IPS-15b (cell line): ENCODE data around the gene ALPL.

Experiments used
- H3K27me3 ChIP-seq: one replicate; pipeline ENCODE4 v1.6.1; 2013; ENCODE audit warnings: low read length; ENCODE audit not compliant: control insufficient read depth, insufficient read depth
- H3K36me3 ChIP-seq: one replicate; pipeline ENCODE4 v1.6.1; 2013; ENCODE audit warnings: low read length; ENCODE audit not compliant: control insufficient read depth, insufficient read depth
- H3K4me1 ChIP-seq: one replicate; pipeline ENCODE4 v1.6.1; 2013; ENCODE audit warnings: mild to moderate bottlenecking, low read length; ENCODE audit not compliant: control insufficient read depth, insufficient read depth
- H3K4me3 ChIP-seq: one replicate; pipeline ENCODE4 v1.5.1; 2013; ENCODE audit warnings: low read depth, low read length
- H3K9ac ChIP-seq: one replicate; pipeline ENCODE4 v1.6.1; 2013; ENCODE audit warnings: low read depth, mild to moderate bottlenecking, low read length
- H3K9me3 ChIP-seq: one replicate; pipeline ENCODE4 v1.6.1; 2013; ENCODE audit warnings: mild to moderate bottlenecking, low read length; ENCODE audit not compliant: control insufficient read depth, insufficient read depth

ALPL gene

DNA sequence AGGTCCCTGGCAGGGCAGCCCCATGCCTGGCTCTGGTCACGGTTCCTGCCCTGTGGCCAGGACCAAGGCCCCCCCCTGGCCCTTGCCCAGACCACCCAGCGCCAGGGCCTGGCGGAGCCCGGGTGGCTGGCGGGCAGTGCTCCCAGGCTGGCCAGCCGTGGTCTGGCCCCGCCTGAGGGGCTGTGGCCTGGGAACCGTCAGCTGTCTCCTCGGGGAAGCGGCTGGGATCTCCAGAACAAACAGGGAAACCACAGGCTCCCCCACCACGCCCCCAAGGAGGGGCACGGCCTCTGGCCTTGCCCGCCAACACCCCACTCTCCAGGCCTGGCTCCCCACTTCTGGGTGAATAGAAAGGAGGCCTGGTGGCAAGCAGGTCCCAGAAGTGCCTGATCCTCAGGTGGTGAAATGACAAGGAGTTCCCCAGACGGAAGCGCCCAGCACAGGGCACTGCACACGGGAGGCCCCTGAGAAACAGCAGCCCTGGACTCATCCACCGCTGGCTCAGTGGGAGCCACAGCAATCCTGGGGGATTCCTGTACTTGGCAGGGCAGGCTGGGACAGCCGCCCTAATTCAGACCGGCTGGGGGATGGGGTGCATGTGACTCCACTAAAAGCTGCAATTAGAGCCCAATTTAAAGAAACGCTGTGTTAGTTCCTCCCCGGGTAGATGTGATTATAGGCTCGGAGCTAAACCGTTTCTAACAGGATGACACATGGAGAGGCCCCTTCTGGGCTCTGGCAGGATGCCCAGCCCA is 81.1 kb downstream of the ALPL start:
- H3K4me3 ChIP-seq, result no peak overlapping the region
- H3K36me3 ChIP-seq, result no peaks in the 10 kb centered on the region
- no peaks in the 10 kb centered on the region for H3K9me3 ChIP-seq
- peaks cover 4% of the 10 kb centered on the region for H3K4me1 ChIP-seq
- no peaks in the 10 kb centered on the region for H3K27me3 ChIP-seq
- H3K9ac ChIP-seq, result no peak overlapping the region

DNA sequence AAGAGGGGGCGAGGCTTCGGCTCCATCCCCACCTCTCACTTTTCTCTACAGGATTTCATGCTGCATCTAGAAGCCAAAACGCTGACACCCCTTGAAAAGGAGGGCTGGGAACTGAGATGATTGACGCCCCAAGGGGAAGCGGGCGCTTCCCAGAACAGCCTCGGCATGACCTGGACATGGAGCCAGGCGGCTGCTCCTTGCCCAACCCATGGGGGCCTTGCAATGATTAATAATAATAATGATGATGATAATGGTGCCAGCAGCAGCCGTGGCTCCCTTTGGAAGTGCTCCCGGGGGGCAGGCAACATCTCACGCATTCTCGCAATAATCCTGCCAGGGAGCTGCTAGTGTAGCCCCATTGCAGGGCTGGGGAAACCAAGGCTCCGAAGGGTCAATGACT is 81.7 kb downstream of the ALPL start:
- Histone ChIP-seq H3K27me3 (no peaks in the 10 kb centered on the region), H3K36me3 (no peaks in the 10 kb centered on the region), H3K4me3 (no peak overlapping the region), H3K9ac (no peak overlapping the region), H3K4me1 (peaks cover 4% of the 10 kb centered on the region), H3K9me3 (no peaks in the 10 kb centered on the region)

DNA sequence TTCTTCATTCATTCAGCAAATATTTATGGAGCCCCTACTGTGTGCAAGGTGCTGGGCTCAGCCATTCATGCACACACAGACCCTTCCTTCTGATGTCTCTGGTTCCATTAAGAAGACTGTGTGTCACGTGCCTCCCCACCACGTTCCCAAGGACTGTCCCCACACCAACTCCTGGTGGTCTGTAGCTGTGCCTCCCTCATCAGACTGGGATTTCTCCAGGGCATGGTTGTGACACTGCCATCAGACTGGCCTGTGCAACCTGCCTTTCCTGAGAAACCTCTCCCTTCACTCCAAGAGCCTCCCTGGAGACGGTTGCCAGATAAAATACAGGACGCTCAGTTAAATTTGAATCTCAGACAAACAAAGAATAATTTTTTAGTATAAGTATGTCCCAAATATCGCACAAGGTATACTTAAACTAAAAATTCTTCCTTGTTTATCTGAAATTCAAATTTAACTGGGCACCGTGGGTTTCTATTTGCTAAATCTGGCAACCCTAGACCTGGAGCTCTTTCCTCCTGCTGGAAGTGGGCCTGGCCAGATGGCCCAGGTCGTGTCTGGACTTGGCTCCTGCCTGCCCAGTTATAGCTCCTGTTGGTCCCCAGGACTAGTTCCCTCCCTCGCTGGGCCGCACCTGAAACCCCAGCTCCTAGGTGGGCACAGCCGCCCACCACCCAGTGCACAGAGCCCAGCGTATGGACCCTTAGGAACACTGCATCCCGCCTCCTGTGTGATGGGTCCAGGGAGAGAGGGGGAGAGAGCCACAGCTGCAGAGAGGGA is 83.1 kb downstream of the ALPL start:
- Histone ChIP-seq H3K27me3 (no peaks in the 10 kb centered on the region), H3K9me3 (no peaks in the 10 kb centered on the region), H3K4me1 (peaks cover 4% of the 10 kb centered on the region), H3K9ac (peak overlapping the region; percentile 37), H3K4me3 (no peak overlapping the region), H3K36me3 (no peaks in the 10 kb centered on the region)

DNA sequence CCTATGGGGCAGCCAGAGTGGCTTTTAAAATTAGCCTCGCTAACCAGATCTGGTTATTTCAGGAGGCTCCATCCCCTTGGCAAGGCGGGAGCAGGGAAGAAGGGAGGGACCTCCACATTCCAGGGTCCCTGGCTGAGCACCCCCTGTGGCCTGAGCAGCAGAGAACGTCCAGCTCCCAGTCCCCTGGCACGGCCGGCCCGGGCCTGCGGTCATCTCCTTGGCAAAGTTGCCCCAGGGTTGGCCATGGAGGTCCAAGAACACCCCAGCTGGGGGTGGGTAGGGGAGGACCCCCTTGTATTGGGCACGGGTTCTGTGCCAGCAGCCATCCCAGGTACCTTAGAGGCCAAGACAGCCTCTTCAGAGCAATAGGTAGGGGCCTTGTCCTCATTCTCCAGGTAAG is 84.0 kb downstream of the ALPL start:
- no peaks in the 10 kb centered on the region for H3K36me3 ChIP-seq
- H3K4me1 ChIP-seq, result peaks cover 4% of the 10 kb centered on the region
- no peaks in the 10 kb centered on the region for H3K9me3 ChIP-seq
- H3K9ac ChIP-seq, result no peak overlapping the region
- H3K27me3 ChIP-seq, result no peaks in the 10 kb centered on the region
- no peak overlapping the region for H3K4me3 ChIP-seq

DNA sequence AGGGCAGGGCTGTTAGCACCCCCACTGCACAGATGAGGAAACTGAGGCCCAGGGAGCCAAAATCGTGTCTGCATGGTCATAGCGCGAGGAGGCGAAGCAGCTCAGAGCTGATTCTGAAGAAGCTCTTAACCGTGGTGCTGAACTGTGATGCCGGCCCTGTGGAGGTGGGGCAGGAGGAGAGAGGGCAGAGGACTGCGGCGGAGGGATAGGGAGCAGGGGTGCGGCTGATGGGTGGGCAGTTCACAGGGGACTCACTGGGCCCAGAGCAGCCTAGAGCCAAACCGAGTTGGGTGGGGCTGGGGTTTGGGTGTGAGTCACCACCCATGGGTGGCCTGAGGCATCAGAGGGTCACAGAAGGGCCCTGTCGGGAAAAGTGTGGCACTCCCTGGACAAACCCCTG is 85.3 kb downstream of the ALPL start:
- Histone ChIP-seq H3K4me1 (peaks cover 4% of the 10 kb centered on the region), H3K9me3 (no peaks in the 10 kb centered on the region), H3K27me3 (no peaks in the 10 kb centered on the region), H3K36me3 (no peaks in the 10 kb centered on the region), H3K4me3 (no peak overlapping the region), H3K9ac (no peak overlapping the region)

DNA sequence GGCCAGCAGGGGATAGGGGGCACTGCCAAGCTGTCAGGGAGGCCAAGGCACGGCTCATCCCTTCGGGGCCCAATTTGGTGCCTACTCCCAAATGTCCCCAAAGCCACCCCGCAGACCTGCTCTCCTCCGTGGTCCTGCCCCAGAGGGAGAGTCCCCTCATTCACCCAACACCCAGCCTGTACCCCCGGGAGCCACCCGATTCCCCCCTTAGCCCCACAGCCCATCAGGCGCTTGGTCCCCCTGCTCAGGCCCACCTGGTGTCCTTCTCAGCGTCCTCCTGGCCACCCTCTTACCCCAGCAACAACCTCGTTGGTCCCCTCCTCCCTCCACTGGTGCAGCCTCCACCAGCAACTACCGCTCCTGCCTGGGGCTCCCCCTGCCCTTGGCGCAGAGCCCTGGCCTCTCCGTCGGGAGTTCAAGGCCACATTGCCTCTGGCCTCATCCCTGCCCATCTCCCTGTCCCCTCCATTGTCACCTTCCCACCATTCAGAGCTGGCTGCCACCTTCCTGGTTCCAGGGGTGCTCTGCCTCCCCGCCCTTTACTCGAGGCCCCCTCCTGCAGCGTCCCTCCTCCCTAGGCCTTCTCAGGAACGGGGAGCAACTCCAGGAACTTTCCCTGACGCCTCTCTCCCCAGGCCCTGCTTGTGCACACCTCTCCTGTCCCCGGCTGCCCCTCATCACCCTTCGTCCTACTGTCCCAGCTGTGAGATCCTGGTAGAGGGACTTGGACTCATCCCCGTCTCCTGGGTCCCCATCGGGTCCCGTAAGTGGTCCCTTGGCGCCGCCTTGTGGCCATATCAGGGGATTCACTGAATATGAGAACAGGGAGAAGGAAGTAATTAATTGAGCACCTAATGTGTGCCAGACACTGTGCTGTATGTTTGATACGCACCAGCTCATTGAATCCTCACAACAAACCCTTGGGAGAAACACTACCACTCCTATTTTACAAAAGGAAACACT is 86.0 kb downstream of the ALPL start:
- Histone ChIP-seq H3K4me1 (peaks cover 4% of the 10 kb centered on the region), H3K27me3 (no peaks in the 10 kb centered on the region), H3K9me3 (no peaks in the 10 kb centered on the region), H3K9ac (no peak overlapping the region), H3K36me3 (no peaks in the 10 kb centered on the region), H3K4me3 (no peak overlapping the region)

DNA sequence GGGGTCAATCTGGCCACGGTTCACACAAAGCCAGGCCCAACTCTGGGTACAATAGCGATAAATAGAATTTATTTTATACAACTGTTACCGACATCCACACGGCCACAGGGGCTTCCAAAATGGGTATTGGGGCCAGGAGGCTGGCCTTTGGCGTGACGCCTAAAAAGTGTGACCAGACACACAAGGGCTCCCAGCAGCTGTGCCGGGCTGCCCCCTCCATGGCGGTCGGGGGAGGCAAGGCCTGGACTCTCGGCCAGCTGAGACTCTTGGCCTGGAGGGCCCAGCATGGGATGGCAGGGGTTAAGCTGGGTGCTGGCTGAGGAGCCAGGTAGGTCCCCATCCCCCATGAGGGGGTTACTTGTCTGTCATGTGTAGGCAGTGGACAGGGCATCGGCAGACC is 87.0 kb downstream of the ALPL start:
- no peak overlapping the region for H3K4me3 ChIP-seq
- no peaks in the 10 kb centered on the region for H3K9me3 ChIP-seq
- H3K36me3 ChIP-seq, result no peaks in the 10 kb centered on the region
- H3K4me1 ChIP-seq, result no peaks in the 10 kb centered on the region
- H3K27me3 ChIP-seq, result no peaks in the 10 kb centered on the region
- no peak overlapping the region for H3K9ac ChIP-seq

DNA sequence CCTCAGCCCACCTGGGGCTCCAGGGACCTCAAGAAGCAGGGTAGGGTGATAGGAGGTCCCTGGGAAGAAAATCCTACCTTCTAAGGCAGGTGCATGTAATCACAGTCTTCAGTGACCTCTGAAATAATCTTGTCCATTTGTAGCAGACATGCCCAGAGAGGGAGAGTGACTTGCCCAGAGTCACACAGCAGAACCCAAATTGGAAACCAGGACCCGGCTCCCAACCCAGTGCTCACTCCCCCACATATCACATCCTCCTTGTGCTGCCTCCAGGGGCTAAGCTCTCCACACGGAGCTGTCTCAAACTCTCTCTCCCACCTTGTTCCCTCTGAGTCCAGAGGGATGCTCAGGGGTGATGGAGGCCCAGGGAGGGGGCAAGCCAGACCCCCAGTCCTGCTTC is 87.4 kb downstream of the ALPL start:
- H3K9ac ChIP-seq, result no peak overlapping the region
- H3K9me3 ChIP-seq, result no peaks in the 10 kb centered on the region
- H3K36me3 ChIP-seq, result no peaks in the 10 kb centered on the region
- H3K4me1 ChIP-seq, result no peaks in the 10 kb centered on the region
- no peaks in the 10 kb centered on the region for H3K27me3 ChIP-seq
- no peak overlapping the region for H3K4me3 ChIP-seq

DNA sequence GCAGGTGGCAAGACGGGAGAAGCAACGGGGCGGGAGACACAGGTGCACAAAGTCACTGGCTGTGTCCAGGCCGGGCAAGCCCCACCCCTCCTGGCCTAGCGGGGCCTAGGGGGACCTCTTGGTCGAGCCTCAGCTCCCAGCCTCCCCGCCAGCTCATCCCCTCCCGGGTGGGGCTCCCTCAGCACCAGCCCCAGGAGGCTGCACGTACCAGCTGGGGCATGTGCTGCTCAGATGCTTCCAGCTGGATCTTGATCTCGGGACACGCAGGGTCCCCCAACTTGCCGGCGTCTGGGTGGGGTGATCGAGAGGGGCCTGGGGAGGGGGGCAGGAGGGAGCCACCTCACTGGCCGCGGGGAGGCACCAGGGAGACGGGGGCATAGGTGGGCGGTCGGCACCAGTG is 88.5 kb downstream of the ALPL start:
- Histone ChIP-seq H3K27me3 (no peaks in the 10 kb centered on the region), H3K36me3 (no peaks in the 10 kb centered on the region), H3K4me1 (no peaks in the 10 kb centered on the region), H3K4me3 (no peak overlapping the region), H3K9ac (no peak overlapping the region), H3K9me3 (no peaks in the 10 kb centered on the region)

DNA sequence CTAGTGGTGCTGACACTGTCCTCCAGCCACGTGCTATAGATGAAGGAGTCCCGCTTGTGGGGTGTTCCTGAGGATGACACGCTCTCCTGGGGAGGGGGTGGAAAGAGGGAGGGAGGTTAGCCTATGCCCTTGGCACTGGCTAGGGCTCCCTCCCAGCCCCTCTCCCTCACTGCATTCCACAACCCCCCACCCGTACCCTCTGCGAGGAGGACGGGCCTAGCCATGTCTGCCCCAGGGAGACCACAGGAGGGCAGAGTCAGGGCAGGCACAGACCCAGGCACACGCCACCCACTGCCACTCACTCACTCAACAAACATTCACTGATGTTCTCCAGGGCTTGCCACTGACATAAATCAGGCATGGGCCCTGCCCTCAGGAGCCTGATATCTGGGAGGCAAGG is 89.2 kb downstream of the ALPL start:
- no peak overlapping the region for H3K9ac ChIP-seq
- H3K4me3 ChIP-seq, result no peak overlapping the region
- no peaks in the 10 kb centered on the region for H3K36me3 ChIP-seq
- no peaks in the 10 kb centered on the region for H3K9me3 ChIP-seq
- H3K4me1 ChIP-seq, result no peaks in the 10 kb centered on the region
- H3K27me3 ChIP-seq, result no peaks in the 10 kb centered on the region

DNA sequence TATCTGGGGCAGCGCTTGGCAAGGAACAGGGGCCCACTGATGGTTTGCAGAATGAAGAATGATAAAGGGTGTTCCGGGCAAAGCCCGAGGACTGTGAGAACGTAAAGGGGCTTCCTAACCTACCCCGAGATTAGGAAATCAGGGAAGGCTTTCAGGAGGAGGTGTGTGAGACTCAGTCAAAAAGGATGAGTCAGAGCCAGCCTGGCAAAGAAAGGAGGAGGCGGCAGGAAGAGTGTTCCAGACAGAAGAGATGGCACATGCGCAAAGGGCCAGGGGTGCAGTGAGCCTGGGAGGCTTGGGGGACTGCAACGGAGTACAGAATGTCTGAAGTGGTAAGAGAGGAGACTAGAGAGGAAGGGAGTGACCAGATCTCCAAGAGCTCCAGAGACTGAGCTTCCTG is 89.7 kb downstream of the ALPL start:
- no peak overlapping the region for H3K4me3 ChIP-seq
- no peaks in the 10 kb centered on the region for H3K27me3 ChIP-seq
- no peaks in the 10 kb centered on the region for H3K4me1 ChIP-seq
- no peaks in the 10 kb centered on the region for H3K9me3 ChIP-seq
- H3K9ac ChIP-seq, result no peak overlapping the region
- H3K36me3 ChIP-seq, result no peaks in the 10 kb centered on the region
